NT2/D1 (cell line): ENCODE data around the gene KCNC1.

ENCODE experiments used
- DNase-seq: peaks from one replicate; pipeline ENCODE4 v3.0.0-alpha.2; 2011; ENCODE audit warnings: low read depth, low spot score
- H3K27me3 ChIP-seq: 2 replicates; pipeline ENCODE4 v1.6.0; 2011; ENCODE audit warnings: mild to moderate bottlenecking; ENCODE audit not compliant: insufficient read length, insufficient read depth
- H3K36me3 ChIP-seq: 2 replicates; pipeline ENCODE4 v1.6.1; 2011; ENCODE audit warnings: mild to moderate bottlenecking, low read length, mixed read lengths; ENCODE audit not compliant: insufficient read depth, insufficient read length
- H3K4me1 ChIP-seq: 2 replicates; pipeline ENCODE4 v1.5.1; 2011; ENCODE audit not compliant: insufficient read depth, insufficient read length
- H3K4me3 ChIP-seq: 2 replicates; pipeline ENCODE4 v1.5.1; 2011; ENCODE audit warnings: low read depth; ENCODE audit not compliant: insufficient read length
- H3K9ac ChIP-seq: 2 replicates; pipeline ENCODE4 v1.6.0; 2011; ENCODE audit warnings: low read depth; ENCODE audit not compliant: insufficient read length
- H3K9me3 ChIP-seq: 2 replicates; pipeline ENCODE4 v1.5.1; 2011; ENCODE audit warnings: mild to moderate bottlenecking, low read length; ENCODE audit not compliant: insufficient read depth
- SUZ12 ChIP-seq: IDR thresholded peaks from 2 replicates; pipeline ENCODE4 v1.6.1; 2011; ENCODE audit not compliant: insufficient read length, insufficient read depth; ENCODE audit errors: extremely low read depth
- YY1 ChIP-seq: IDR thresholded peaks from 2 replicates; pipeline ENCODE4 v1.6.1; 2011; ENCODE audit not compliant: insufficient read length, insufficient read depth
- ZNF274 ChIP-seq: IDR thresholded peaks from 2 replicates; pipeline ENCODE4 v1.6.1; 2011; ENCODE audit warnings: mild to moderate bottlenecking, low read depth, low read length

KCNC1 gene

GRCh38 chr11:17735818-17736578 lies 1.4 kb downstream of the KCNC1 start:
- peaks cover 16% of the 10 kb centered on the region for H3K4me1 ChIP-seq
- no peak overlapping the region for H3K9ac ChIP-seq
- TF ChIP-seq ZNF274: no peak
- no peak for TF ChIP-seq YY1
- TF ChIP-seq SUZ12: no peak
- H3K36me3 ChIP-seq: no peaks in the 10 kb centered on the region
- H3K4me3 ChIP-seq: no peak overlapping the region
- peaks cover 54% of the 10 kb centered on the region for H3K27me3 ChIP-seq
- DNase-seq: no peak
- H3K9me3 ChIP-seq: no peaks in the 10 kb centered on the region

GRCh38 chr11:17736579-17736893 lies 2.0 kb downstream of the KCNC1 start:
- Histone ChIP-seq H3K4me3 (no peak overlapping the region), H3K4me1 (peaks cover 16% of the 10 kb centered on the region), H3K27me3 (peaks cover 54% of the 10 kb centered on the region), H3K9me3 (no peaks in the 10 kb centered on the region), H3K9ac (no peak overlapping the region), H3K36me3 (no peaks in the 10 kb centered on the region)
- TF ChIP-seq SUZ12 (no peak), YY1 (no peak), ZNF274 (no peak)
- DNase-seq: no peak

GRCh38 chr11:17736930-17737817 lies 2.6 kb downstream of the KCNC1 start:
- Histone ChIP-seq H3K4me3 (no peak overlapping the region), H3K27me3 (peaks cover 53% of the 10 kb centered on the region), H3K9ac (no peak overlapping the region), H3K4me1 (peaks cover 16% of the 10 kb centered on the region), H3K36me3 (no peaks in the 10 kb centered on the region), H3K9me3 (no peaks in the 10 kb centered on the region)
- no peak for TF ChIP-seq YY1
- no peak for TF ChIP-seq SUZ12
- TF ChIP-seq ZNF274: no peak
- DNase-seq: no peak

- H3K27me3 ChIP-seq: peaks cover 41% of the 10 kb centered on the region
- TF ChIP-seq SUZ12: no peak
- no peak for TF ChIP-seq YY1
- no peak for TF ChIP-seq ZNF274
- H3K4me3 ChIP-seq: no peak overlapping the region
- DNase-seq: no peak
- no peak overlapping the region for H3K9ac ChIP-seq
- H3K36me3 ChIP-seq: no peaks in the 10 kb centered on the region
- H3K9me3 ChIP-seq: no peaks in the 10 kb centered on the region
- peaks cover 16% of the 10 kb centered on the region for H3K4me1 ChIP-seq
Observed at GRCh38 chr11:17738151-17738973, 3.8 kb downstream of the KCNC1 start.

GRCh38 chr11:17739945-17740338 lies 5.4 kb downstream of the KCNC1 start:
- Histone ChIP-seq H3K9me3 (no peaks in the 10 kb centered on the region), H3K4me3 (no peak overlapping the region), H3K9ac (no peak overlapping the region), H3K4me1 (peaks cover 19% of the 10 kb centered on the region), H3K27me3 (peaks cover 30% of the 10 kb centered on the region), H3K36me3 (no peaks in the 10 kb centered on the region)
- TF ChIP-seq SUZ12: no peak
- TF ChIP-seq ZNF274: no peak
- DNase-seq: no peak

- Histone ChIP-seq H3K27me3 (peaks cover 28% of the 10 kb centered on the region), H3K4me3 (no peak overlapping the region), H3K4me1 (peaks cover 19% of the 10 kb centered on the region), H3K36me3 (no peaks in the 10 kb centered on the region), H3K9me3 (no peaks in the 10 kb centered on the region), H3K9ac (no peak overlapping the region)
- no peak for DNase-seq
- TF ChIP-seq SUZ12 (no peak), YY1 (no peak), ZNF274 (no peak)
Observed at GRCh38 chr11:17740649-17741235, 6.2 kb downstream of the KCNC1 start.

GRCh38 chr11:17741487-17741886 lies 6.9 kb downstream of the KCNC1 start:
- Histone ChIP-seq H3K4me1 (peaks cover 19% of the 10 kb centered on the region), H3K9me3 (no peaks in the 10 kb centered on the region), H3K27me3 (peaks cover 21% of the 10 kb centered on the region), H3K4me3 (no peak overlapping the region), H3K9ac (no peak overlapping the region), H3K36me3 (no peaks in the 10 kb centered on the region)
- TF ChIP-seq SUZ12 (no peak), YY1 (no peak), ZNF274 (no peak)
- no peak for DNase-seq
